Right atrium auricular region (tissue), 2 donors: Measurements from ENCODE around the gene TTLL5. TPM values are rescaled to one million over a fixed set of nuclear protein-coding genes. Genes with fewer than 3 reads are reported as not detected.

Experiments
- DNase-seq: peaks from one replicate; pipeline ENCODE4 v3.0.0-alpha.2; 2019; ENCODE audit warnings: low spot score
- H3K27ac ChIP-seq, 2 donors: fragments of 200-600 bp; sonication (generic); 1 replicate in 1 of 2; 2 replicates in 1 of 2; pipeline ENCODE4 v1.5.1; 2016 to 2019
- H3K27me3 ChIP-seq, 2 donors: fragments of 200-600 bp; sonication (generic); one replicate each; pipeline versions ENCODE4 v1.5.1 to v1.6.0; 2017 to 2019
- H3K36me3 ChIP-seq: fragments of 200-600 bp; sonication (generic); one replicate; pipeline ENCODE4 v1.5.1; 2016
- H3K4me1 ChIP-seq, 2 donors: fragments of 200-600 bp; sonication (generic); one replicate each; pipeline versions ENCODE4 v1.5.1 to v1.6.0; 2017 to 2019
- H3K4me3 ChIP-seq, 2 donors: fragments of 200-600 bp; sonication (generic); 1 replicate in 1 of 2; 2 replicates in 1 of 2; pipeline ENCODE4 v1.5.1; 2017 to 2019; ENCODE audit warnings: mild to moderate bottlenecking in 1 of 2, moderate library complexity in 1 of 2
- H3K9me3 ChIP-seq, 2 donors: fragments of 200-600 bp; sonication (generic); one replicate each; pipeline ENCODE4 v1.5.1; 2019
- total RNA-seq, 2 donors: library from RNA; depleted of rRNA; stranded (reverse); fragments of >200 nt; gene quantifications; one replicate each; pipeline ENCODE4 v1.1.0, GENCODE V29; 2016
- TF ChIP-seq, protein P1 (sequence below), 2 donors: fragments of 200-600 bp; sonication (generic); IDR thresholded peaks; one replicate each; pipeline ENCODE4 v1.5.1; 2019; ENCODE audit warnings: antibody characterized with exemption in 2 of 2

Gene TTLL5
- total RNA-seq, 2 donors from 2014 or later: 15.3 to 22.6 TPM

DNA sequence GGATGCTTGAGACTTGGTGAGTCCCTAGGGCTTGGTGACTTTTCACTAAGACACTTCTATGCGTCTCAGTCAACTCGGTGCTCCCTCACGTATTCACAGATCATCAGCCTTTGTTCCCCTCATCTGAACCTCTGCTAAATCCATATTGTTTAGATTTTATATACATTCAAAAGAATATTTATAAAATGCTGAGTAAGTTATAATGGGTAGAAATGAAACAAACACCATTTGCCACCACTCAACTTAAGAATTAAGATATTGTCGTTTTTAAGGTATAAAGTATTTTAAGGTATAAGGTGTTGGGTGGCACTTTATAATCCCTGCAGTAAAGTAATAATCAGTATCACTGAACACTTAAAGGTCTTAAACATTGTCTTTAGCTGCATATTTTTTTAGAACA, 103.0 kb downstream of the TTLL5 start:
- Histone ChIP-seq H3K4me1 (peaks cover 0 to 6% of the 10 kb centered on the region in 2 donors), H3K36me3 (peaks cover 13% of the 10 kb centered on the region), H3K27ac (no peak overlapping the region), H3K27me3 (no peaks in the 10 kb centered on the region), H3K9me3 (no peaks in the 10 kb centered on the region), H3K4me3 (no peak overlapping the region)
- no peak for DNase-seq
- TF ChIP-seq, protein P1, sequence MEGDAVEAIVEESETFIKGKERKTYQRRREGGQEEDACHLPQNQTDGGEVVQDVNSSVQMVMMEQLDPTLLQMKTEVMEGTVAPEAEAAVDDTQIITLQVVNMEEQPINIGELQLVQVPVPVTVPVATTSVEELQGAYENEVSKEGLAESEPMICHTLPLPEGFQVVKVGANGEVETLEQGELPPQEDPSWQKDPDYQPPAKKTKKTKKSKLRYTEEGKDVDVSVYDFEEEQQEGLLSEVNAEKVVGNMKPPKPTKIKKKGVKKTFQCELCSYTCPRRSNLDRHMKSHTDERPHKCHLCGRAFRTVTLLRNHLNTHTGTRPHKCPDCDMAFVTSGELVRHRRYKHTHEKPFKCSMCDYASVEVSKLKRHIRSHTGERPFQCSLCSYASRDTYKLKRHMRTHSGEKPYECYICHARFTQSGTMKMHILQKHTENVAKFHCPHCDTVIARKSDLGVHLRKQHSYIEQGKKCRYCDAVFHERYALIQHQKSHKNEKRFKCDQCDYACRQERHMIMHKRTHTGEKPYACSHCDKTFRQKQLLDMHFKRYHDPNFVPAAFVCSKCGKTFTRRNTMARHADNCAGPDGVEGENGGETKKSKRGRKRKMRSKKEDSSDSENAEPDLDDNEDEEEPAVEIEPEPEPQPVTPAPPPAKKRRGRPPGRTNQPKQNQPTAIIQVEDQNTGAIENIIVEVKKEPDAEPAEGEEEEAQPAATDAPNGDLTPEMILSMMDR (IDR thresholded peaks at IDR 0.05): no peak

DNA sequence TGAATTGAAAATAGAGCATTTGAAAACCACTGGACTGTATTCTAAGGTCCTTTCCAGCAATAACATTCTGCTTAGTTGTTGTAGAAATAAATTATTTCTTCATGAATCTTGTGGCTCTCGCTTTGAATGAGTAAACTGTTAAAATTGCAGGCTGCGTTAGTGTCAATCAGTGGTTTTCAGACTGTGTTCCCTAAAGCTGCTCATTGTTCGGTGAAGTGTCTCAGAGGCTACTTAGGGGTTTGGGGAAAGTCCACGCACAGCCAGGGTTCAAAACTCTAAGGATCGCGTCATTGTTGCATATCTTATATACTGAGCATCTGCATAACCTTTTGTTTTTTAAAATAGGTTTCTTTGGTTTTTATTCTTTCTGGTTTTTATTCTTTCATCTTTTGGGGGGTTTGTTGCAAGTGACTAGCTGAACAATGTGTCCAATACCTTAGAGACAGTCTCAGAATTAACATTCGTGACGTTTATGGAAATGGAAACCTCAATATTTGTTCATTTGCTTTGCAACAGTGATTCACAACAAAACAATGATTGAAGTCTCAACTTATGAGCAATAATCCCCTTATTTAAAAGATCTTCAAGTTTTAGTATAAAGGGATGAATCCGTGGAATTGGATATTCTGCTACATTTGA, 108.1 kb downstream of the TTLL5 start:
- no peak for DNase-seq
- TF ChIP-seq, protein P1 (IDR thresholded peaks at IDR 0.05): no peak
- Histone ChIP-seq H3K36me3 (peaks cover 13% of the 10 kb centered on the region), H3K27ac (no peak overlapping the region), H3K4me1 (peaks cover 0 to 6% of the 10 kb centered on the region in 2 donors), H3K27me3 (no peaks in the 10 kb centered on the region), H3K9me3 (no peaks in the 10 kb centered on the region), H3K4me3 (no peak overlapping the region)

DNA sequence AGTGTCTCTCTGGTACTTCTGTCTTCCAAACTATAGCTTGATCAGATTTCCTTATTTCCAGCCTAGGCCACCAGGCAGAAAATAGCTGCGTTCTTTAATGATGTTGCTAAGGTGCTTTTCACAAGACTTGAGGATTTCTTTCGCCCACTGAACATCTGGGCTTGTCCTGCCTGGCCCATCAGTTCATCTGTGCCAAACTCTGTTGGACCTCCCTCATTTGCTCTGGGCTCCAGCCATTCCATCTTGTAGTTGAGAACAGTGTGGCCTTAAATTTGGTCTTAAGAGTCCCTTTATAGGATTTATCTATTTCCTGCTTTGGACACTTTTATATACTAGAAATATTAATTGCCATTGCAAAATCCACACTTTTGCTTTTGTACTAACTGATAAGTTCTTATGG, 109.6 kb downstream of the TTLL5 start:
- H3K36me3 ChIP-seq: peaks cover 16% of the 10 kb centered on the region
- DNase-seq: no peak
- H3K9me3 ChIP-seq: no peaks in the 10 kb centered on the region
- H3K4me3 ChIP-seq: no peak overlapping the region
- H3K27me3 ChIP-seq: no peaks in the 10 kb centered on the region
- peaks cover 0 to 6% of the 10 kb centered on the region in 2 donors for H3K4me1 ChIP-seq
- TF ChIP-seq, protein P1 (IDR thresholded peaks at IDR 0.05): no peak
- no peak overlapping the region for H3K27ac ChIP-seq

DNA sequence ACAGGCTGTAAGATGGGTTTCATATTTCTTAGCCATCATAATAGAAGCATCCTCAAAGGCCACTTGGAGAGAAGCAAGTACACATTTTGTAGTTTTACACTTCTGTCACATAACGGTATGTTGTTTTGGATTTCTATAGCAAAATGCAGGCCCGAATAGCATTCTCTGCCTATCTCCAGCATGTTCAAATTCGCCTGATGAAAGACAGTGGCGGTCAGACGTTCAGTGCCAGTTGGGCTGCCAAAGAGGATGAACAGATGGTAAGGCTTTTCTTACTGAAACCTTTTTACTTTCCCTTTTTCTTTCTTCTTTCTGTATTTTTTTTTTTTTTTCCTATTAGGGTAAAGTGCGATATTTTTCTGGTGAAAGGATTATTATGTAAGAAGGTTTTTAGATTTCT, 110.5 kb downstream of the TTLL5 start:
- TF ChIP-seq, protein P1 (IDR thresholded peaks at IDR 0.05): no peak
- DNase-seq: no peak
- H3K9me3 ChIP-seq: no peaks in the 10 kb centered on the region
- no peaks in the 10 kb centered on the region for H3K27me3 ChIP-seq
- no peak overlapping the region for H3K4me3 ChIP-seq
- peaks cover 0 to 6% of the 10 kb centered on the region in 2 donors for H3K4me1 ChIP-seq
- H3K27ac ChIP-seq: no peak overlapping the region
- peaks cover 12% of the 10 kb centered on the region for H3K36me3 ChIP-seq

DNA sequence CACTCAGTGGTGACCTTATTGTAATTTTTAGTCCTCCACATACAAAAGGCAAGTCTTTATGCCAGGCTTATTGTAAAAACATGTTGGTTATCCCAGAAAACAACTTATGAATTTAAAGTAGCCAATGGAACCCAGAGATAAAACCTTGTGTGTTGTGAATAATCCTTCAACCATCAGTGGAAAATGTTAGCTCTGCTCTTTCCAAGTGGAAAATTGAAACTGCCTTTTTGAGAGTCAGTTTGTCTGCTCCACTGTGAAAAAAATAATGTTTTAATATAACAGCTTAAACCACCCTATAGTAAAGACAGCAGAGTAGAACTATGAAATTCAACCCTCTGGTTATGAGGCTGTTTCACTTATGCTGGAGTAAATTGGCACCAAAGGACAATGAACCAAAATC, 112.0 kb downstream of the TTLL5 start:
- peaks cover 12% of the 10 kb centered on the region for H3K36me3 ChIP-seq

More for the DNA sequence above, 112.0 kb downstream of the TTLL5 start:
- no peak overlapping the region for H3K4me3 ChIP-seq
- H3K27ac ChIP-seq: no peak overlapping the region
- no peaks in the 10 kb centered on the region for H3K9me3 ChIP-seq
- TF ChIP-seq, protein P1 (IDR thresholded peaks at IDR 0.05): no peak
- no peaks in the 10 kb centered on the region for H3K27me3 ChIP-seq
- H3K4me1 ChIP-seq: peaks cover 0 to 6% of the 10 kb centered on the region in 2 donors
- no peak for DNase-seq
